DND-41 (cell line): ENCODE data around the gene PER2.

Source experiments
- ATAC-seq: fragments of 200-7000 bp; cut with Tn5 transposase; 3 replicates; pipeline ENCODE4 v1.9.1; 2021; ENCODE audit warnings: low read depth; ENCODE audit not compliant: insufficient read depth
- DNase-seq: peaks from one replicate; pipeline ENCODE4 v3.0.0-alpha.2; 2020
- H2AFZ ChIP-seq: 2 replicates; pipeline ENCODE4 v1.6.0; 2012; ENCODE audit warnings: low read depth, low read length
- H3K27ac ChIP-seq: 2 replicates; pipeline ENCODE4 v1.5.1; 2012; ENCODE audit warnings: low read length, inconsistent platforms
- H3K27me3 ChIP-seq: fragments of 200-600 bp; sonication (generic); 2 replicates; pipeline ENCODE4 v1.6.0; 2012; ENCODE audit warnings: low read length, mild to moderate bottlenecking, inconsistent platforms; ENCODE audit not compliant: insufficient read depth, poor library complexity
- H3K36me3 ChIP-seq: 2 replicates; pipeline ENCODE4 v1.5.1; 2012; ENCODE audit warnings: low read length, inconsistent platforms; ENCODE audit not compliant: insufficient read depth
- H3K4me1 ChIP-seq: 2 replicates; pipeline ENCODE4 v1.5.1; 2012; ENCODE audit warnings: mild to moderate bottlenecking, low read length; ENCODE audit not compliant: insufficient read depth
- H3K4me2 ChIP-seq: 2 replicates; pipeline ENCODE4 v1.6.0; 2012; ENCODE audit warnings: mild to moderate bottlenecking, moderate library complexity, low read length, inconsistent platforms; ENCODE audit not compliant: insufficient read depth
- H3K4me3 ChIP-seq, 2 experiments: fragments of 200-600 bp in 1 of 2; shearing (Covaris generic) in 1 of 2; 2 replicates each; pipeline ENCODE4 v1.5.1; 2012 to 2016; ENCODE audit warnings: inconsistent platforms in 2 of 2, low read length in 2 of 2, mild to moderate bottlenecking in 2 of 2, low read depth in 1 of 2, moderate library complexity in 1 of 2
- H3K79me2 ChIP-seq: 2 replicates; pipeline ENCODE4 v1.6.0; 2012; ENCODE audit warnings: low read length, inconsistent platforms; ENCODE audit not compliant: insufficient read depth
- H3K9ac ChIP-seq: 2 replicates; pipeline ENCODE4 v1.6.0; 2012; ENCODE audit warnings: low read depth, mild to moderate bottlenecking, inconsistent platforms, low read length, moderate library complexity
- H3K9me3 ChIP-seq: 2 replicates; pipeline ENCODE4 v1.5.1; 2012; ENCODE audit warnings: low read length, moderate library complexity, mild to moderate bottlenecking, inconsistent platforms; ENCODE audit not compliant: insufficient read depth, severe bottlenecking
- H4K20me1 ChIP-seq: 2 replicates; pipeline ENCODE4 v1.6.0; 2012; ENCODE audit warnings: low read length; ENCODE audit not compliant: insufficient read depth
- EZH2 ChIP-seq: IDR thresholded peaks from 3 replicates; pipeline ENCODE4 v1.6.1; 2012; ENCODE audit warnings: borderline replicate concordance, low read depth, mild to moderate bottlenecking, moderate library complexity, low read length, inconsistent platforms; ENCODE audit not compliant: severe bottlenecking
- TF ChIP-seq, protein P1 (sequence below): IDR thresholded peaks from 2 replicates; pipeline ENCODE4 v1.5.1; 2012; ENCODE audit warnings: borderline replicate concordance, low read length, moderate library complexity, mild to moderate bottlenecking; ENCODE audit not compliant: poor library complexity, severe bottlenecking; ENCODE audit errors: extremely low read depth

PER2 gene

DNA sequence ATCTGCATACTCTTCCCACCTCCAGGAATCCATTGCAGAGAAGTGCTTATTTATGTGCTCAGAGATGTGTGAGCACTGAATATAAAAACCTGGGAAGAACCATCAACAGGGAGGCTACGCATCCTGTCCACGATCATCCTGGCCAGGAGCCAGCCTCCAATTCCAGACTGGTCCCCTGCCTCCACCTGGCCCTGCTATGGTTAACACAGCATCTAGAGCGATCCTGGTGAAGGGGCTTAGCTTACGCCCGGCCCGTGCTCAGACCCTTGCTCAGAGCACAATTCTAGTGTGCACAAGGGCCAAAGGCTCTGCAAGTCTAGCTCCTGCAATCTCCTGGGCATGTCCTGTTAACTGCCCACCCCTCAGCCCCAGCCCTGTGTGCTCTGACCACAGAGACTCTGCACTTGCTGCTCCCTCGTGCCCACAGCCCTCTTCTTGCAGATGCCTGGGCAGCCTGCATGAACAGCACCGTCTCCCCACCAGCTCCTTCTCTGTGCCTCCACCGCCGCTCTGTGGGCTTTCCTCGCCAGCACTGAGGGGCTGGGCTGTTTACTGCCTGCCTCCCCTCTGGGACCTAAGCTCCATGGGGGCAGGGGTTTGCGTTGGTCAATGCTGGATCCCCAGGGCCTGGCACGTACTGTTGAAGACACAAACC, 6.5 kb downstream of the PER2 start:
- Histone ChIP-seq H3K27me3 (no peaks in the 10 kb centered on the region), H2AFZ (no peak overlapping the region), H3K9me3 (no peaks in the 10 kb centered on the region), H3K79me2 (peaks cover 81% of the 10 kb centered on the region), H3K4me1 (peaks cover 19% of the 10 kb centered on the region), H3K4me3 (no peak overlapping the region), H3K4me2 (no peak overlapping the region), H3K36me3 (peaks cover 13% of the 10 kb centered on the region; the same call in 1 of the 2 replicates), H3K9ac (no peak overlapping the region), H4K20me1 (peaks cover 87% of the 10 kb centered on the region), H3K27ac (no peak overlapping the region)
- ATAC-seq (no peak), DNase-seq (no peak)
- TF ChIP-seq EZH2: no peak
- TF ChIP-seq, protein P1, sequence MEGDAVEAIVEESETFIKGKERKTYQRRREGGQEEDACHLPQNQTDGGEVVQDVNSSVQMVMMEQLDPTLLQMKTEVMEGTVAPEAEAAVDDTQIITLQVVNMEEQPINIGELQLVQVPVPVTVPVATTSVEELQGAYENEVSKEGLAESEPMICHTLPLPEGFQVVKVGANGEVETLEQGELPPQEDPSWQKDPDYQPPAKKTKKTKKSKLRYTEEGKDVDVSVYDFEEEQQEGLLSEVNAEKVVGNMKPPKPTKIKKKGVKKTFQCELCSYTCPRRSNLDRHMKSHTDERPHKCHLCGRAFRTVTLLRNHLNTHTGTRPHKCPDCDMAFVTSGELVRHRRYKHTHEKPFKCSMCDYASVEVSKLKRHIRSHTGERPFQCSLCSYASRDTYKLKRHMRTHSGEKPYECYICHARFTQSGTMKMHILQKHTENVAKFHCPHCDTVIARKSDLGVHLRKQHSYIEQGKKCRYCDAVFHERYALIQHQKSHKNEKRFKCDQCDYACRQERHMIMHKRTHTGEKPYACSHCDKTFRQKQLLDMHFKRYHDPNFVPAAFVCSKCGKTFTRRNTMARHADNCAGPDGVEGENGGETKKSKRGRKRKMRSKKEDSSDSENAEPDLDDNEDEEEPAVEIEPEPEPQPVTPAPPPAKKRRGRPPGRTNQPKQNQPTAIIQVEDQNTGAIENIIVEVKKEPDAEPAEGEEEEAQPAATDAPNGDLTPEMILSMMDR: no peak

- H3K36me3 ChIP-seq: peaks cover 28% of the 10 kb centered on the region
- no peaks in the 10 kb centered on the region for H3K9me3 ChIP-seq
- H4K20me1 ChIP-seq: peaks cover 74% of the 10 kb centered on the region
- H3K27ac ChIP-seq: no peak overlapping the region
- H3K79me2 ChIP-seq: peaks cover 64% of the 10 kb centered on the region
- no peak overlapping the region for H2AFZ ChIP-seq
- no peak overlapping the region for H3K9ac ChIP-seq
- ATAC-seq (no peak), DNase-seq (no peak)
- no peaks in the 10 kb centered on the region for H3K27me3 ChIP-seq
- H3K4me1 ChIP-seq: peaks cover 6% of the 10 kb centered on the region; the same call in 1 of the 2 replicates
- H3K4me3 ChIP-seq: no peak overlapping the region
- TF ChIP-seq EZH2: no peak
- TF ChIP-seq, protein P1: no peak
- H3K4me2 ChIP-seq: no peak overlapping the region
Observed at GRCh38 chr2:238280083-238280825, 8.2 kb downstream of the PER2 start.

DNA sequence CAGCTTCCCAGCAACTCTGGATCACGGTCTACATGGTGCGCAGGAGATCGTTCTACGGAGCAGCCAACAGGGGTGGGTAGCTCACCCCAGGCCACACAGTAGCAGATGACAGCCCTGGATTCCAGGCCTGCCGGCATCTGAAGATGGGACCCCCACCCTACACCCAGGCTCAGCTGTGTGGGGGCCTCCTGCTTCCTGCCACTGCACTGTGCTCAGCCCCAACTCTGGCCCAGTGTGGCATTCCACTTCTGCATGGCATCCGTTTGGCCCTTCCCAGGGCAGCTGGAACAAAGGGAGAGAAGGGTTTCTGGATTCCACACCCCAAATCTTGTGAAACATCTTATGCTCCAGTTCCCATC, 9.1 kb downstream of the PER2 start:
- H3K79me2 ChIP-seq: peaks cover 54% of the 10 kb centered on the region
- H3K9me3 ChIP-seq: no peaks in the 10 kb centered on the region
- H3K27me3 ChIP-seq: no peaks in the 10 kb centered on the region
- TF ChIP-seq, protein P1: no peak
- TF ChIP-seq EZH2: no peak
- H3K4me2 ChIP-seq: no peak overlapping the region
- H4K20me1 ChIP-seq: peaks cover 66% of the 10 kb centered on the region
- H3K9ac ChIP-seq: no peak overlapping the region
- DNase-seq (no peak), ATAC-seq (no peak)
- H3K36me3 ChIP-seq: peaks cover 38% of the 10 kb centered on the region
- peaks cover 6% of the 10 kb centered on the region; the same call in 1 of the 2 replicates for H3K4me1 ChIP-seq
- H2AFZ ChIP-seq: no peak overlapping the region
- H3K4me3 ChIP-seq: no peak overlapping the region
- H3K27ac ChIP-seq: no peak overlapping the region
